DMS79 treated with DMSO at 0.1 percent for 48 hours (cell line): ENCODE results near the gene HSPB9.
"Not testable (repeated sequence)": the region's sequence is repeated elsewhere in the genome, so short reads cannot be mapped to it uniquely, and the experiment has no call there.

ENCODE experiments used
- DNase-seq: peaks from one replicate; lab custom pipeline; 2025; lab: John Stamatoyannopoulos, UW

Gene HSPB9

DNA sequence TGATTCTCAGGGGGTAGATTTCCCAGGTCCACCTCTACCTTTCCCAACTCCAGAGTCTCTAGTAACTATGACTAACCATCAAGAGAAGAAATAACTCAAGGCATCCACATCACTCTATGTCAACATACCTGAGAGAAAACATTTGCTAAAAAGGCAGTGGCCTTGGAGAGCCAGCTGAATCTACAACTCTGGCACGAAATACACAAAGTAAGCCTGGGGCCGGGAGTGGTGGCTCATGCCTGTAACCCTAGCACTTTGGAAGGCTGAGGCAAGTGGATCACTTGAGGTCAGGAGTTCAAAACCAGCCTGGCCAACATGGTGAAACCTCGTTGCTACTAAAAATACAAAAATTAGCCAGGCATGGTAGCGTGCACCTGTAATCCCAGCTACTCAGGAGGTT lies 20.5 kb downstream of the HSPB9 start:
- DNase-seq = not testable (repeated sequence)

- DNase-seq = no peak
Measured at GRCh38 chr17:42146911-42147607, 24.5 kb downstream of the HSPB9 start.

DNA sequence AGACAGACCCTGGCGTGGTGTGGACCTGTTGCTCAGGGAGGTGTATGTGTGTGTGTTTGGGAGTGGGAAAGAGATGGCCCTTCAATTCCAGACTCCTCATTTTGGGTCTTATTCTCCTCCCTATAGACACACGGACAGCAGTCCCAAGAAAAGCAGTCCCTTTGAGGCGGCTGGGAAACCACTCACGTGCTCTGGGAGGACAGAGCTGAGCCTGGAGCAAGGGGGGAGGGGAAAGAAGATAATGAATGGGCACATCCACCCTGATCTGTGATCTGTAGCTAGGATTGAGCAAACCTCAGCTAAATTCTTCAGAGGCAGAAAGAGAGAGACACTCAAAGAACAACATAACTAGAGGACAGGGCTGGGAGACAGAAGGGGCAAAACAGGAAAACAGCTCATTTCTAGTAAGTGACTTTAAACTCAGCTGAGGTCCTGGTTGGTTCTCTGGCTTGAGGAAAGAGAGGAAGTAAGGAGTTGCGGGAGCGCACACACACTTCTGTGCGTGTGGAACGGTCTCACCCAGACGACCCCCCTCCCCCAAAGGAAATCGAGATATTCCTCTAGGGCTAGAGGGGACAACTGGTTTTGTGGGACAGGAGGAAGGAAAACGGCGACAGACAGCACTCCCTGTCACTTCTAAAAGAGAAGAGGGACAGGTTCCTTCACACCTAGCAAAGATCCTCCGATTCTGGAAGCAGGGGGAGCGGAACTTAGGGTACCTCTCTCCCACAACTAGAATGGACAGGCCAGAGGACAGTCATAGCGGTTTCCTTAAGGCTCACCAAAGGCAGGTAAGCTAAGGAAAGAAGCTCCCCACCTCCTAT lies 31.5 kb downstream of the HSPB9 start:
- no peak for DNase-seq

DNA sequence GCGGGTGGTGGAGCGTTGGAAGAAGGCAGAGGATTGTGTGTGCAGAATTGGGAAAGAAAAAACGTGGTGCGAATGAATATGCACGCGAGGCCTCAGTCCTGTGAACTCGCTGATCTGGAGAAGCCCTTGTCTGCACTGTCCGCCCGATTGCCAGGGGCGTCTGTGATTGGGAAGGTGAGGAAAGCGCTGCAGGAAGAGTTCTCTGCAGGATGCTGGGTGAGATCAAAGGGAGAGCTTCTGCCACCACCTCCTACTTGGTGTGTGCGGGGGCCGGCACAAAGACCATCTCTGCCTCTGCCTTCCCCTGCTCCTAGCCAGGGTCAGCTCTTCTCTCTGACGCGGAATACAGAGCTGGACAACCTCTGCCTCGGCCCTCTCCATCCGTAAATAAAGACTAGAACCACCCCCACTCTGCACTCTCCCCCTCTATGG lies 33.0 kb downstream of the HSPB9 start:
- no peak for DNase-seq

- DNase-seq = no peak
Measured at GRCh38 chr17:42159796-42160530, 37.4 kb downstream of the HSPB9 start.

DNA sequence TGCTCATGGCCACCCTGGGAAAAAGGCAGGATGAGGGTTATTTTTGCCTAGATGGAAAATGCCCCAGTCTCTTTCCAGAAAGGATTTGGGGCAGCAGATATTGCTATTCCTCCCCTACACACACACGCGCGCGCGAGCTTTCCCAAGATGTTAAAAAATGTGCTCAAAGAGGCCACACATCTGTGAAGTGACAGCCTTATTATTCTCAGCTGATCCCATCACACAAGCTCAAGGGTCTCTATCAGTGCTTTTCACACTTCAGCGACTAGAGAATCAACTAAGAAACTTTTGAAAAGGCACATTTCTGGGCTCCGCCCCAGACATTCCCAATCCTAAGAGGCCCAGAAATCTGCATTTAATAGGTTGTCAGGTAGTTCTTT lies 37.9 kb downstream of the HSPB9 start:
- DNase-seq = no peak

DNA sequence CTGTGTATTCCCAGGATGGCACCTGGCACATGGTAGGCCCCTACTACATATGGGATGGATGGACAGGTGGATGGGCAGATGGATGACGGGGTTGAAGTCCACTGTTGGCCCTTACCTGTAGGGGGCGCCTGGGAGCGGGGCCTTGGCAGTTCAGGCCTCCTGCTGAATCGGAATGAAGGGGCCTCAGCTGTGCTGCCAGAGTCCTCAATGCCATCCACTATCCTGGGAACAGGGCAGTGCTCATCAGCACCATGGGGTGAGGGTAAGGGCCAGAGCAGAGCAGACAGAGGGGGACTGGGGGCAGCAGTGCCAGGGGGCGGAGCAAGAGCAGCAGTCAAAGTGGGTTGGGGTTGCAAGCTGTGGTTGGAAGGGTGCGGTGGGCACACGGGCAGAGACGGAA lies 40.5 kb downstream of the HSPB9 start:
- no peak for DNase-seq

- no peak for DNase-seq
Measured at GRCh38 chr17:42163696-42164407, 41.2 kb downstream of the HSPB9 start.

GRCh38 chr17:42165751-42166150 lies 43.1 kb downstream of the HSPB9 start:
- no peak for DNase-seq

GRCh38 chr17:42166196-42166763 lies 43.7 kb downstream of the HSPB9 start:
- DNase-seq = no peak

GRCh38 chr17:42167807-42168206 lies 45.2 kb downstream of the HSPB9 start:
- DNase-seq = no peak

DNA sequence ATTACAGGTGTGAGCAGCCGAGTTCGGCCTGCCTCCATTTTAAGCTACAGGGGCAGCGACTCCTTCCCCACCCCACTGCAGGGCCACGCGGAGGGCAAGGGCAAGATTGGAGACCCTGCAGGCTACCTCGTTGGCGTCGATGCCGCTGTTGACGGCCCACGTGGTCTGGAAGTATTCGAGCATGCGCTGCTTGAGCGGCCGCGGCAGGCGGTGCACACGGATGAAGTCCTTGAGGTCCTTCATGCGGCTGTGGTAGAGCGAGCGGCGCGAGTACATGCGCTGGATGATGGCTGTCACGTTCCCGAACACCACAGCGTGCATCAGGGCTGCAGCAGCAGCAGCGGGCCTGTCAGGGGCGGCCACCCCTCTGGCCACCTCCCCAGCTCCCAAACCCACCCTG lies 46.7 kb downstream of the HSPB9 start:
- no peak for DNase-seq

DNA sequence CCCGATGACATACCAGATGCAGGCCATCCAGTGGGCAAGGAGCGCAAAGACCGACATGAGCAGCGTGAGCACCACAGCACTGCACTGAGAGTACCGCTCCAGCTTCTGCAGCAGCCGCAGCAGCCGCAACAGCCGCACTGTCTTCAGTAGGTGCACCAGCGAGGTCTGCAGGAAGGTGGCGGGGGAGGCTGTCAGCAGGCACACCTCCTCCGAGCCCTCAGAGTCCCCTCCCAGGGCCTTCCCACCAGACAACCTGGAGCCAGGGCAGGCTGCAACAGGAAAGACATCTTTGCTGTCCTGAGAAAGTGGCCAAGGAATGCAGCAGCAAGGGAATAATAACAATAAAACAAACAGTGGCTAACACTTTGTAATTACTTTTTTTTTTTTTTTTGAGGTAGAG lies 49.2 kb downstream of the HSPB9 start:
- DNase-seq = no peak
